HepG2 (cell line): ENCODE measurements around the gene WWP2. TPM values are rescaled to one million over a fixed set of nuclear protein-coding genes. Genes with fewer than 3 reads are reported as not detected.
A peak's percentile ranks its signal among the peaks of the same experiment; 100 is the strongest.

Experiments used
- HNF4G ChIP-seq, 2 experiments: sonication (generic) in 1 of 2; formaldehyde crosslinking in 1 of 2; IDR thresholded peaks; 2 replicates each; pipeline versions ENCODE4 v1.4.0 to v1.6.1; 2011 to 2020; ENCODE audit warnings: borderline replicate concordance in 2 of 2, low read depth in 2 of 2, mild to moderate bottlenecking in 2 of 2, low read length in 1 of 2, missing genetic modification reagents in 1 of 2, moderate library complexity in 1 of 2
- HOXA5 ChIP-seq: sonication (generic); formaldehyde crosslinking; IDR thresholded peaks from 2 replicates; pipeline ENCODE4 v1.4.0; 2020; ENCODE audit warnings: missing genetic modification reagents
- IRX3 ChIP-seq: sonication (generic); formaldehyde crosslinking; IDR thresholded peaks from 2 replicates; pipeline ENCODE4 v1.8.1; 2023; ENCODE audit warnings: mild to moderate bottlenecking, low read depth, missing genetic modification reagents, borderline replicate concordance
- MED13 ChIP-seq: sonication (generic); formaldehyde crosslinking; IDR thresholded peaks from 2 replicates; pipeline ENCODE4 v1.5.0; 2020; ENCODE audit warnings: missing genetic modification reagents
- NFE2 ChIP-seq: sonication (generic); formaldehyde crosslinking; IDR thresholded peaks from 2 replicates; pipeline ENCODE4 v1.4.0; 2020; ENCODE audit warnings: missing genetic modification reagents
- PAF1 ChIP-seq: IDR thresholded peaks from 2 replicates; pipeline ENCODE4 v1.6.1; 2016; ENCODE audit warnings: missing genetic modification reagents, missing compliant biosample characterization
- RAD51 ChIP-seq: fragments of 450-650 bp; IDR thresholded peaks from 2 replicates; pipeline ENCODE4 v1.6.1; 2016; ENCODE audit warnings: borderline replicate concordance
- SP4 ChIP-seq: sonication (generic); formaldehyde crosslinking; IDR thresholded peaks from 2 replicates; pipeline ENCODE4 v1.8.1; 2023; ENCODE audit warnings: mild to moderate bottlenecking, missing genetic modification reagents
- TBX3 ChIP-seq: fragments of 450-650 bp; IDR thresholded peaks from 2 replicates; pipeline ENCODE4 v1.6.1; 2017; ENCODE audit warnings: antibody characterized with exemption, mild to moderate bottlenecking, inconsistent platforms, borderline replicate concordance
- THAP11 ChIP-seq: IDR thresholded peaks from 2 replicates; pipeline ENCODE4 v1.6.1; 2016; ENCODE audit warnings: missing biosample characterization, missing genetic modification reagents
- TSC22D2 ChIP-seq: sonication (generic); formaldehyde crosslinking; IDR thresholded peaks from 2 replicates; pipeline ENCODE4 v1.5.1; 2020; ENCODE audit warnings: missing genetic modification reagents, mild to moderate bottlenecking, borderline replicate concordance
- ZBTB7B ChIP-seq: sonication (generic); formaldehyde crosslinking; IDR thresholded peaks from 2 replicates; pipeline ENCODE4 v1.4.0; 2020; ENCODE audit warnings: missing genetic modification reagents
- ZFP37 ChIP-seq: sonication (generic); formaldehyde crosslinking; IDR thresholded peaks from 2 replicates; pipeline ENCODE4 v1.4.0; 2020; ENCODE audit warnings: missing genetic modification reagents, borderline replicate concordance
- ZFP62 ChIP-seq: sonication (generic); formaldehyde crosslinking; IDR thresholded peaks from 2 replicates; pipeline ENCODE4 v1.4.0; 2020; ENCODE audit warnings: missing genetic modification reagents
- ZNF343 ChIP-seq: sonication (generic); formaldehyde crosslinking; IDR thresholded peaks from 2 replicates; pipeline ENCODE4 v1.4.0; 2020; ENCODE audit warnings: mild to moderate bottlenecking, missing genetic modification reagents
- ZNF607 ChIP-seq: sonication (generic); formaldehyde crosslinking; IDR thresholded peaks from 2 replicates; pipeline ENCODE4 v1.5.1; 2020; ENCODE audit warnings: missing genetic modification reagents, mild to moderate bottlenecking, borderline replicate concordance
- ZNF672 ChIP-seq: sonication (generic); formaldehyde crosslinking; IDR thresholded peaks from 2 replicates; pipeline ENCODE4 v1.8.1; 2022; ENCODE audit warnings: missing genetic modification reagents
- polyA plus RNA-seq, 8 experiments: library from polyadenylated mRNA; depleted of rRNA in 3 of 8; stranded (reverse) in 7 of 8; unstranded in 1 of 8; fragments of >200 nt; fragmentation: Illumina TruSeq in 4 of 8; extraction: Trizol in 4 of 8; gene quantifications; 2 replicates each; pipeline versions ENCODE4 v1.2.1 to v1.2.3, GENCODE V29; 2011 to 2016; ENCODE audit warnings: low read depth in 4 of 8, missing spikeins in 1 of 8, mixed read lengths in 1 of 8; ENCODE audit not compliant: insufficient read depth in 1 of 8
- total RNA-seq, 5 experiments: library from RNA; depleted of rRNA; stranded (reverse); fragments of >200 nt; fragmentation: Illumina TruSeq; extraction: Trizol; gene quantifications; 2 replicates each; pipeline ENCODE4 v1.2.3, GENCODE V29; 2016; ENCODE audit warnings: low read depth in 1 of 5
- TF ChIP-seq, protein P1 (sequence below): sonication (generic); formaldehyde crosslinking; IDR thresholded peaks from 2 replicates; pipeline ENCODE4 v1.8.0; 2022; ENCODE audit warnings: mild to moderate bottlenecking, missing genetic modification reagents; ENCODE audit not compliant: insufficient replicate concordance
- TF ChIP-seq, protein P2 (sequence below): fragments of 450-650 bp; IDR thresholded peaks from 2 replicates; pipeline ENCODE4 v1.6.1; 2016
- TF ChIP-seq, protein P3 (sequence below): IDR thresholded peaks from 2 replicates; pipeline ENCODE4 v1.6.1; 2012; ENCODE audit warnings: low read depth, low read length, improper control_type of control experiment
- TF ChIP-seq, protein P4 (sequence below): sonication (generic); formaldehyde crosslinking; IDR thresholded peaks from 2 replicates; pipeline ENCODE4 v1.5.0; 2020; ENCODE audit warnings: mild to moderate bottlenecking, missing genetic modification reagents, moderate library complexity
- TF ChIP-seq, protein P5 (sequence below): sonication (generic); formaldehyde crosslinking; IDR thresholded peaks from 2 replicates; pipeline ENCODE4 v1.4.0; 2020; ENCODE audit warnings: low read depth, mild to moderate bottlenecking, missing genetic modification reagents

The WWP2 gene
- total and polyA plus RNA-seq, 2 of the 13 experiments (the other 11 are each of a cell fraction or from before 2014, with no cell fraction given), result 11.4 to 28.2 TPM

DNA sequence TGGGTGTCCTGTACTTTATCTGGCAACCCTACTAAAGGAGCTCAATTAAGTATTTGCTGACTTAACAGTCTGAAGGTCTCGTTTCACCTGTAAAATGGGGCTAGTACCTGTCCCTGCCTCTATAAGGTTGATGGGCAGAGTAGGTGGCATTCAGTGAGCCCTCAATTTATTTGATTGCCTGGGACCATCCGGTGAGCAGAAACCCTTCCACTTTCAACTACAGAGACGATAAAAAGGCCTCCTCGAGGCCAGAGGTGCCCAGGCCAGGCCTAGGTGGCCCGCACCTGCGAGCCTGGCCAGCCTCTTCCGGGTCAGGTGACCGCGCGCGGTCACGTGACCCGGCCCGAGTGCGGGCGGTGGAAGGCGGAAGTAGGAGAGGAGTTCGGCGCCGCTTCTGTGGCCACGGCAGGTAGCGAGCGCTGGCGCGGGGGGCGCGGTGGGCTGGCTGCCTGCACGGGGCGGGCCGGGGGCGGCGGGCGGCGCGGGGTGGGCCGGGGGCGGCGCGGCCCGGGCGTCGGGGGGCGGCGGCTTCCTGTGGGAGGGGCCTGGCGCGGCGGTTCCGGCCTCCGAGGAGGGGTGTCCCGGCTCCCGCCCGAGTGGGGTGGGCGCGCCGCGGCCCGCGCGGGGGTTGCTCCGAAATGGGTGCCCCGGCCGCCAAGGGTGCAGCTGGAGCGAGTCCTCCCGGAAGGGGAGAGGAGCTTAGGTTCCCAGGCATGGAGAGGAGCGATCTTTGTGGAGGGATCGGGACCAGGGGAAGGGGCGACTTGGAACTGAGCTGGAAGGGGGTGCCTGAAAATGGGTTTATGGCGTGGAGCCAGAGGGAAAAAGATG lies at the start of gene WWP2 (continued):
- TF ChIP-seq, protein P1, sequence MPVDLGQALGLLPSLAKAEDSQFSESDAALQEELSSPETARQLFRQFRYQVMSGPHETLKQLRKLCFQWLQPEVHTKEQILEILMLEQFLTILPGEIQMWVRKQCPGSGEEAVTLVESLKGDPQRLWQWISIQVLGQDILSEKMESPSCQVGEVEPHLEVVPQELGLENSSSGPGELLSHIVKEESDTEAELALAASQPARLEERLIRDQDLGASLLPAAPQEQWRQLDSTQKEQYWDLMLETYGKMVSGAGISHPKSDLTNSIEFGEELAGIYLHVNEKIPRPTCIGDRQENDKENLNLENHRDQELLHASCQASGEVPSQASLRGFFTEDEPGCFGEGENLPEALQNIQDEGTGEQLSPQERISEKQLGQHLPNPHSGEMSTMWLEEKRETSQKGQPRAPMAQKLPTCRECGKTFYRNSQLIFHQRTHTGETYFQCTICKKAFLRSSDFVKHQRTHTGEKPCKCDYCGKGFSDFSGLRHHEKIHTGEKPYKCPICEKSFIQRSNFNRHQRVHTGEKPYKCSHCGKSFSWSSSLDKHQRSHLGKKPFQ (CRISPR knock-in tag), result no peak
- TF ChIP-seq ZFP62 (CRISPR knock-in tag), result no peak
- TF ChIP-seq SP4 (CRISPR knock-in tag), result peak; percentile 74
- TF ChIP-seq TBX3, result no peak
- TF ChIP-seq THAP11 (CRISPR knock-in tag), result peak; percentile 89
- peak; percentile 84; the same call in 1 of the 2 replicates for TF ChIP-seq TSC22D2 (CRISPR knock-in tag)
- TF ChIP-seq ZFP37 (CRISPR knock-in tag), result peak; percentile 40; the same call in 1 of the 2 replicates
- TF ChIP-seq, protein P2, sequence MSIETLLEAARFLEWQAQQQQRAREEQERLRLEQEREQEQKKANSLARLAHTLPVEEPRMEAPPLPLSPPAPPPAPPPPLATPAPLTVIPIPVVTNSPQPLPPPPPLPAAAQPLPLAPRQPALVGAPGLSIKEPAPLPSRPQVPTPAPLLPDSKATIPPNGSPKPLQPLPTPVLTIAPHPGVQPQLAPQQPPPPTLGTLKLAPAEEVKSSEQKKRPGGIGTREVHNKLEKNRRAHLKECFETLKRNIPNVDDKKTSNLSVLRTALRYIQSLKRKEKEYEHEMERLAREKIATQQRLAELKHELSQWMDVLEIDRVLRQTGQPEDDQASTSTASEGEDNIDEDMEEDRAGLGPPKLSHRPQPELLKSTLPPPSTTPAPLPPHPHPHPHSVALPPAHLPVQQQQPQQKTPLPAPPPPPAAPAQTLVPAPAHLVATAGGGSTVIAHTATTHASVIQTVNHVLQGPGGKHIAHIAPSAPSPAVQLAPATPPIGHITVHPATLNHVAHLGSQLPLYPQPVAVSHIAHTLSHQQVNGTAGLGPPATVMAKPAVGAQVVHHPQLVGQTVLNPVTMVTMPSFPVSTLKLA, result peak; percentile 73
- TF ChIP-seq RAD51, result peak; percentile 98
- TF ChIP-seq IRX3, result peak; percentile 67; the same call in 1 of the 2 replicates
- TF ChIP-seq, protein P3, sequence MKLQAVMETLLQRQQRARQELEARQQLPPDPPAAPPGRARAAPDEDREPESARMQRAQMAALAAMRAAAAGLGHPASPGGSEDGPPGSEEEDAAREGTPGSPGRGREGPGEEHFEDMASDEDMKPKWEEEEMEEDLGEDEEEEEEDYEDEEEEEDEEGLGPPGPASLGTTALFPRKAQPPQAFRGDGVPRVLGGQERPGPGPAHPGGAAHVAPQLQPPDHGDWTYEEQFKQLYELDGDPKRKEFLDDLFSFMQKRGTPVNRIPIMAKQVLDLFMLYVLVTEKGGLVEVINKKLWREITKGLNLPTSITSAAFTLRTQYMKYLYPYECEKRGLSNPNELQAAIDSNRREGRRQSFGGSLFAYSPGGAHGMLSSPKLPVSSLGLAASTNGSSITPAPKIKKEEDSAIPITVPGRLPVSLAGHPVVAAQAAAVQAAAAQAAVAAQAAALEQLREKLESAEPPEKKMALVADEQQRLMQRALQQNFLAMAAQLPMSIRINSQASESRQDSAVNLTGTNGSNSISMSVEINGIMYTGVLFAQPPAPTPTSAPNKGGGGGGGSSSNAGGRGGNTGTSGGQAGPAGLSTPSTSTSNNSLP, result no peak
- peak; percentile 85 for TF ChIP-seq ZNF607 (CRISPR knock-in tag)
- TF ChIP-seq HNF4G (IDR thresholded peaks at IDR 0.05; ENCODE audit: borderline replicate concordance, low read depth, low read length), result no peak
- no peak for TF ChIP-seq HNF4G (CRISPR knock-in tag; IDR thresholded peaks at IDR 0.05; ENCODE audit: borderline replicate concordance, low read depth)
- TF ChIP-seq, protein P4, sequence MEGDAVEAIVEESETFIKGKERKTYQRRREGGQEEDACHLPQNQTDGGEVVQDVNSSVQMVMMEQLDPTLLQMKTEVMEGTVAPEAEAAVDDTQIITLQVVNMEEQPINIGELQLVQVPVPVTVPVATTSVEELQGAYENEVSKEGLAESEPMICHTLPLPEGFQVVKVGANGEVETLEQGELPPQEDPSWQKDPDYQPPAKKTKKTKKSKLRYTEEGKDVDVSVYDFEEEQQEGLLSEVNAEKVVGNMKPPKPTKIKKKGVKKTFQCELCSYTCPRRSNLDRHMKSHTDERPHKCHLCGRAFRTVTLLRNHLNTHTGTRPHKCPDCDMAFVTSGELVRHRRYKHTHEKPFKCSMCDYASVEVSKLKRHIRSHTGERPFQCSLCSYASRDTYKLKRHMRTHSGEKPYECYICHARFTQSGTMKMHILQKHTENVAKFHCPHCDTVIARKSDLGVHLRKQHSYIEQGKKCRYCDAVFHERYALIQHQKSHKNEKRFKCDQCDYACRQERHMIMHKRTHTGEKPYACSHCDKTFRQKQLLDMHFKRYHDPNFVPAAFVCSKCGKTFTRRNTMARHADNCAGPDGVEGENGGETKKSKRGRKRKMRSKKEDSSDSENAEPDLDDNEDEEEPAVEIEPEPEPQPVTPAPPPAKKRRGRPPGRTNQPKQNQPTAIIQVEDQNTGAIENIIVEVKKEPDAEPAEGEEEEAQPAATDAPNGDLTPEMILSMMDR (CRISPR knock-in tag), result no peak
- TF ChIP-seq HOXA5 (CRISPR knock-in tag), result no peak; the same call in 1 of the 2 replicates
- TF ChIP-seq, protein P5, sequence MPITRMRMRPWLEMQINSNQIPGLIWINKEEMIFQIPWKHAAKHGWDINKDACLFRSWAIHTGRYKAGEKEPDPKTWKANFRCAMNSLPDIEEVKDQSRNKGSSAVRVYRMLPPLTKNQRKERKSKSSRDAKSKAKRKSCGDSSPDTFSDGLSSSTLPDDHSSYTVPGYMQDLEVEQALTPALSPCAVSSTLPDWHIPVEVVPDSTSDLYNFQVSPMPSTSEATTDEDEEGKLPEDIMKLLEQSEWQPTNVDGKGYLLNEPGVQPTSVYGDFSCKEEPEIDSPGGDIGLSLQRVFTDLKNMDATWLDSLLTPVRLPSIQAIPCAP, result no peak
- peak; percentile 60; the same call in 1 of the 2 replicates for TF ChIP-seq MED13 (CRISPR knock-in tag)
- TF ChIP-seq ZBTB7B (CRISPR knock-in tag), result peak; percentile 71
- TF ChIP-seq PAF1 (CRISPR knock-in tag), result no peak
- no peak for TF ChIP-seq NFE2 (CRISPR knock-in tag)
- TF ChIP-seq ZNF672, result no peak
- TF ChIP-seq ZNF343, result no peak
